ENCODE data around the gene MEGF6. TPM values are rescaled to one million over a fixed set of nuclear protein-coding genes. Genes with fewer than 3 reads are reported as not detected.

The MEGF6 gene
- total RNA-seq, 2 donors from 2014 or later, result 67.3 to 82.5 TPM

GRCh38 chr1:3638027-3638426, 26.7 kb upstream of the MEGF6 start:
- Histone ChIP-seq H3K4me1 (replicated peaks) (no peaks in the 10 kb centered on the region), H3K27me3 (replicated peaks; ENCODE audit: insufficient read depth) (no peaks in the 10 kb centered on the region), H3K36me3 (peaks cover 4 to 6% of the 10 kb centered on the region in 2 donors), H3K4me3 (no peak overlapping the region), H3K27ac (no peak overlapping the region), H3K9me3 (no peaks in the 10 kb centered on the region)
- 91% methylated on average over 12 of the region's 12 CpGs for WGBS
- TF ChIP-seq POLR2A (IDR thresholded peaks at IDR 0.05), result no peak
- intact Hi-C loops (cut with DNase I), result no loop called here
- no peak for DNase-seq (ENCODE audit: low spot score)

- WGBS, result 94% methylated on average over 11 of the region's 11 CpGs
- Histone ChIP-seq H3K9me3 (no peaks in the 10 kb centered on the region), H3K27me3 (replicated peaks; ENCODE audit: insufficient read depth) (no peaks in the 10 kb centered on the region), H3K4me1 (replicated peaks) (no peaks in the 10 kb centered on the region), H3K4me3 (no peak overlapping the region), H3K36me3 (peaks cover 4 to 6% of the 10 kb centered on the region in 2 donors), H3K27ac (no peak overlapping the region)
- DNase-seq (ENCODE audit: low spot score), result no peak
- intact Hi-C loops (cut with DNase I), result no loop called here
- no peak for TF ChIP-seq CTCF (IDR thresholded peaks at IDR 0.05)
- no peak for TF ChIP-seq POLR2A (IDR thresholded peaks at IDR 0.05)
- no peak for TF ChIP-seq POLR2AphosphoS5 (IDR thresholded peaks at IDR 0.05)
Measured at GRCh38 chr1:3636531-3636930, 25.2 kb upstream of the MEGF6 start.

- Histone ChIP-seq H3K27ac (no peak overlapping the region), H3K4me3 (no peak overlapping the region), H3K9me3 (no peaks in the 10 kb centered on the region), H3K27me3 (replicated peaks; ENCODE audit: insufficient read depth) (no peaks in the 10 kb centered on the region), H3K4me1 (replicated peaks) (no peaks in the 10 kb centered on the region), H3K36me3 (peaks cover 4 to 6% of the 10 kb centered on the region in 2 donors)
- intact Hi-C loops (cut with DNase I), result no loop called here
- TF ChIP-seq CTCF (IDR thresholded peaks at IDR 0.05), result no peak
- no peak for TF ChIP-seq POLR2AphosphoS5 (IDR thresholded peaks at IDR 0.05)
- no peak for TF ChIP-seq POLR2A (IDR thresholded peaks at IDR 0.05)
- 86% methylated on average over 14 of the region's 14 CpGs for WGBS
- DNase-seq (ENCODE audit: low spot score), result no peak
Measured at GRCh38 chr1:3636080-3636479, 24.8 kb upstream of the MEGF6 start.

GRCh38 chr1:3634059-3634800, 22.9 kb upstream of the MEGF6 start:
- no peak overlapping the region for H3K4me3 ChIP-seq
- no peaks in the 10 kb centered on the region for H3K27me3 ChIP-seq (replicated peaks; ENCODE audit: insufficient read depth)
- no peak overlapping the region for H3K27ac ChIP-seq
- WGBS, result 94% methylated on average over 22 of the region's 22 CpGs
- H3K36me3 ChIP-seq, result peaks cover 0 to 4% of the 10 kb centered on the region in 2 donors
- intact Hi-C loops (cut with DNase I), result no loop called here
- H3K9me3 ChIP-seq, result no peaks in the 10 kb centered on the region
- no peak for TF ChIP-seq CTCF (IDR thresholded peaks at IDR 0.05)
- DNase-seq (ENCODE audit: low spot score), result no peak
- H3K4me1 ChIP-seq (replicated peaks), result no peaks in the 10 kb centered on the region

- intact Hi-C loops (cut with DNase I), result no loop called here
- DNase-seq (ENCODE audit: low spot score), result no peak
- Histone ChIP-seq H3K4me3 (no peak overlapping the region), H3K27me3 (replicated peaks; ENCODE audit: insufficient read depth) (no peaks in the 10 kb centered on the region), H3K4me1 (replicated peaks) (no peaks in the 10 kb centered on the region), H3K36me3 (peaks cover 0 to 4% of the 10 kb centered on the region in 2 donors), H3K9me3 (no peaks in the 10 kb centered on the region), H3K27ac (no peak overlapping the region)
- 92% methylated on average over 26 of the region's 28 CpGs for WGBS
- TF ChIP-seq POLR2A (IDR thresholded peaks at IDR 0.05), result no peak
Measured at GRCh38 chr1:3633344-3634058, 22.2 kb upstream of the MEGF6 start.
